IMR-90 (cell line): ENCODE results near the gene RNF181.

Source experiments
- BHLHE40 ChIP-seq: fragments of 150-350 bp; IDR thresholded peaks from 2 replicates; pipeline ENCODE4 v1.6.1; 2016; ENCODE audit warnings: mild to moderate bottlenecking, low read depth, low read length
- CEBPB ChIP-seq: IDR thresholded peaks from 2 replicates; pipeline ENCODE4 v1.6.1; 2012; ENCODE audit warnings: low read depth, low read length, improper control_type of control experiment
- FOS ChIP-seq: fragments of 150-350 bp; IDR thresholded peaks from 2 replicates; pipeline ENCODE4 v1.6.1; 2016; ENCODE audit warnings: low read depth, low read length
- MAFK ChIP-seq: IDR thresholded peaks from 2 replicates; pipeline ENCODE4 v1.6.1; 2012; ENCODE audit warnings: low read depth, low read length, improper control_type of control experiment
- MAZ ChIP-seq: IDR thresholded peaks from 2 replicates; pipeline ENCODE4 v1.6.1; 2012; ENCODE audit warnings: low read depth, mild to moderate bottlenecking, low read length, improper control_type of control experiment, moderate library complexity, borderline replicate concordance
- MXI1 ChIP-seq: IDR thresholded peaks from 2 replicates; pipeline ENCODE4 v1.6.1; 2012; ENCODE audit warnings: low read depth, mild to moderate bottlenecking, low read length, moderate library complexity, borderline replicate concordance
- NFE2L2 ChIP-seq: fragments of 150-350 bp; IDR thresholded peaks from 2 replicates; pipeline ENCODE4 v1.6.1; 2016; ENCODE audit warnings: low read depth, mild to moderate bottlenecking, low read length
- POLR2A ChIP-seq: IDR thresholded peaks from 2 replicates; pipeline ENCODE4 v1.6.1; 2012; ENCODE audit warnings: mild to moderate bottlenecking, low read depth, low read length
- RAD21 ChIP-seq: IDR thresholded peaks from 2 replicates; pipeline ENCODE4 v1.6.1; 2012; ENCODE audit warnings: low read length, improper control_type of control experiment
- RCOR1 ChIP-seq: IDR thresholded peaks from 2 replicates; pipeline ENCODE4 v1.6.1; 2012; ENCODE audit warnings: mild to moderate bottlenecking, low read length, improper control_type of control experiment; ENCODE audit not compliant: insufficient replicate concordance
- TF ChIP-seq, protein P1 (sequence below): conservative IDR thresholded peaks from 2 replicates; pipeline ENCODE4 v1.5.1; 2012; ENCODE audit warnings: mild to moderate bottlenecking, low read depth, low read length, improper control_type of control experiment
- TF ChIP-seq, protein P2 (sequence below): fragments of 150-350 bp; IDR thresholded peaks from 2 replicates; pipeline ENCODE4 v1.6.1; 2017; ENCODE audit warnings: mild to moderate bottlenecking, antibody characterized with exemption, low read length, low read depth
- TF ChIP-seq, protein P3 (sequence below): fragments of 150-350 bp; IDR thresholded peaks from 2 replicates; pipeline ENCODE4 v1.6.1; 2016; ENCODE audit warnings: low read depth, mild to moderate bottlenecking, low read length, moderate library complexity, borderline replicate concordance

GRCh38 chr2:85589181-85589580 lies 6.4 kb upstream of the RNF181 start:
- TF ChIP-seq, protein P1, sequence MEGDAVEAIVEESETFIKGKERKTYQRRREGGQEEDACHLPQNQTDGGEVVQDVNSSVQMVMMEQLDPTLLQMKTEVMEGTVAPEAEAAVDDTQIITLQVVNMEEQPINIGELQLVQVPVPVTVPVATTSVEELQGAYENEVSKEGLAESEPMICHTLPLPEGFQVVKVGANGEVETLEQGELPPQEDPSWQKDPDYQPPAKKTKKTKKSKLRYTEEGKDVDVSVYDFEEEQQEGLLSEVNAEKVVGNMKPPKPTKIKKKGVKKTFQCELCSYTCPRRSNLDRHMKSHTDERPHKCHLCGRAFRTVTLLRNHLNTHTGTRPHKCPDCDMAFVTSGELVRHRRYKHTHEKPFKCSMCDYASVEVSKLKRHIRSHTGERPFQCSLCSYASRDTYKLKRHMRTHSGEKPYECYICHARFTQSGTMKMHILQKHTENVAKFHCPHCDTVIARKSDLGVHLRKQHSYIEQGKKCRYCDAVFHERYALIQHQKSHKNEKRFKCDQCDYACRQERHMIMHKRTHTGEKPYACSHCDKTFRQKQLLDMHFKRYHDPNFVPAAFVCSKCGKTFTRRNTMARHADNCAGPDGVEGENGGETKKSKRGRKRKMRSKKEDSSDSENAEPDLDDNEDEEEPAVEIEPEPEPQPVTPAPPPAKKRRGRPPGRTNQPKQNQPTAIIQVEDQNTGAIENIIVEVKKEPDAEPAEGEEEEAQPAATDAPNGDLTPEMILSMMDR = no peak
- no peak for TF ChIP-seq POLR2A
- TF ChIP-seq, protein P2, sequence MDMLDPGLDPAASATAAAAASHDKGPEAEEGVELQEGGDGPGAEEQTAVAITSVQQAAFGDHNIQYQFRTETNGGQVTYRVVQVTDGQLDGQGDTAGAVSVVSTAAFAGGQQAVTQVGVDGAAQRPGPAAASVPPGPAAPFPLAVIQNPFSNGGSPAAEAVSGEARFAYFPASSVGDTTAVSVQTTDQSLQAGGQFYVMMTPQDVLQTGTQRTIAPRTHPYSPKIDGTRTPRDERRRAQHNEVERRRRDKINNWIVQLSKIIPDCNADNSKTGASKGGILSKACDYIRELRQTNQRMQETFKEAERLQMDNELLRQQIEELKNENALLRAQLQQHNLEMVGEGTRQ = no peak
- no peak for TF ChIP-seq CEBPB
- TF ChIP-seq BHLHE40 = no peak
- TF ChIP-seq MAFK = no peak
- no peak for TF ChIP-seq MAZ
- TF ChIP-seq FOS = no peak
- TF ChIP-seq RAD21 = no peak
- TF ChIP-seq RCOR1 = no peak
- TF ChIP-seq, protein P3, sequence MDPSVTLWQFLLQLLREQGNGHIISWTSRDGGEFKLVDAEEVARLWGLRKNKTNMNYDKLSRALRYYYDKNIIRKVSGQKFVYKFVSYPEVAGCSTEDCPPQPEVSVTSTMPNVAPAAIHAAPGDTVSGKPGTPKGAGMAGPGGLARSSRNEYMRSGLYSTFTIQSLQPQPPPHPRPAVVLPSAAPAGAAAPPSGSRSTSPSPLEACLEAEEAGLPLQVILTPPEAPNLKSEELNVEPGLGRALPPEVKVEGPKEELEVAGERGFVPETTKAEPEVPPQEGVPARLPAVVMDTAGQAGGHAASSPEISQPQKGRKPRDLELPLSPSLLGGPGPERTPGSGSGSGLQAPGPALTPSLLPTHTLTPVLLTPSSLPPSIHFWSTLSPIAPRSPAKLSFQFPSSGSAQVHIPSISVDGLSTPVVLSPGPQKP = no peak
- TF ChIP-seq MXI1 = no peak
- TF ChIP-seq NFE2L2 = no peak
